Measurements from ENCODE around the gene OR7A5.
"Not testable (repeated sequence)": the region's sequence is repeated elsewhere in the genome, so short reads cannot be mapped to it uniquely, and the experiment has no call there.

OR7A5 gene

DNA sequence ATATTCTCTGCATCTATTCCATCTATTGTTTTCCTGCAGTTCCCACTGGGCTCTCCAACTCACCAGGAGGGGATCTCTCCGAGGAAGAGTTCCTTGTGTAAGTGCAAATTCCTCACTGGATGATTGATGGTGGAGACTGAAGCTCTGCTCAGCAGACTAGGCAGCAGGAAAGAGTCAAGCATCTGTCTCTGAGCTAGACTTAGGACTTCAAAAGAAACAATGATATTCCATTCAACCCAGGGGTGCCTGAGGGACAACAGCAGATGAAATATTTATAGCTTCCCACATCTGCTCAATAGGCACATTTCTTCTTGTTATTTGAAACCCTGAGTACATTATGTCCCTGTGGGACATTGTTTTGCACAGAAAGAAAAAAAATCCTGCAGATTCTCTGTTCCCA, at the start of gene OR7A5, which contains the start of gene OR7C1:
OR7A5 (minus strand) TSS at position 175 of the 400 bp plus-strand sequence. CDS start 6,944 bp downstream, outside the sequence.
OR7C1 (minus strand) TSS at position 175 of the 400 bp plus-strand sequence. CDS start 35,049 bp downstream, outside the sequence.
- DNase-seq = no peak

DNA sequence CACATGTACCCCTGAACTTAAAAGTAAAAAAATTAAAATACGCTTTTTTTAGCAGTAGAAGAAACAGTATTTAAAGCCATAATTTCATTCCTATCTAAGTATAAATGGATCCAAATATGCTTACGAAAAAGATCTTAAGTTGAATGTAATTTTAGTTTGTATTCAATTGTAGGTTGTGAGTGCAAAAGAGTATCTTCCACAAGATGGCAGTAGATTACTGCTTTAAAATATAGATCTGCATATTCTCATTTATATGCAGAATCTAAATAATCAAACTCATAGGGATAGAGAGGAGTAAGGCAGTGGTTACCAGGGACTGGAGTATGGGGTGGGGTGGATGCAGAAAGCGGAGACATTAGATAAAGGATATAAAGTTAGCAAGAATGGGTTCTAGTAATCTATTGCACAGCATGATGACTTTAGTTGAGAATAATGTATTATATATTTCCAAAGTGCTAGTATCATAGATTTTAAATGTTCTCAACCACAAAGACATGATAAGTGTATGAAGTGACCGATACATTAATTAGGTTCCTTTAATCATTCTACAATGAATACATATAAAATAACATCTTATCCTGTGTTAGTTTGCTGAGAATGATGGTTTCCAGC, 36.7 kb upstream of the OR7A5 start:
- DNase-seq = no peak

DNA sequence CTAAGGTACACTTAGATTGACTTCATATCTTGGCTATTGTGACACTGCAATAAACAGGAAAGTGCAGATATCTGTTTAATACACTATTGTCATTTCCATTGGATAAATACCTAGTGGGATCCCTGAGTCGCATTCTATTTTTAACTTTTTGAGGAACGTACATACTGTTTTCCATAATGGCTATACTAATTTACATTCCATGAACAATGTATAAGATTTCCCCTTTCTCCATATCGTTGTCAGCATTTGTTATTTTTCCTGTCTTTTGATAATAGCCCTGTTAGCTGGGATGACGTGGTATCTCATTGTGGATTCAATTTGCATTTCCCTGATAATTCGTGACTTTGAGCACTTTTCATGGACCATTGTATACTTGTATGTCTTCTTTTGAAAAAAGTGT, 33.5 kb upstream of the OR7A5 start:
- DNase-seq = no peak

DNA sequence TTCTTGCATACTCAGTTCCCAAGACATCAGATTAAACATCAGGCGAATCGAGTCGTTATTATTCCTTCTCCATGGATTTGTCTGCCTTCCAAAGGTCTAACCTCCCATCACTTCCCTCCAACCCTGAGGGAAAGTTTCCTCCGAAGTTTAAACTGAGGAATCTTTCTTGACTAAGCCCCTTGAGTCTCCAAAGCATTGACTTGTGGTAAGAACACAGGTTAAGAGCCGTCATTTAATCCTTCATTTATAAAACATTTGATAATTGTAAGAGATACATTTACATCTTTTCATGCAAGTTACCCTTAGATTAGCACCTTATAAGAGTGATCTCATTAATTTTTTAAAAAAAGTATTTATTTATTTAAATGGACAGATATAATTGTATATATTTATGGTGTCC, 13.8 kb upstream of the OR7A5 start, which contains the start of gene OR7A10:
OR7A10 (minus strand) TSS at position 101 of the 400 bp plus-strand sequence. CDS start 7,045 bp downstream, outside the sequence.
- no peak for DNase-seq

DNA sequence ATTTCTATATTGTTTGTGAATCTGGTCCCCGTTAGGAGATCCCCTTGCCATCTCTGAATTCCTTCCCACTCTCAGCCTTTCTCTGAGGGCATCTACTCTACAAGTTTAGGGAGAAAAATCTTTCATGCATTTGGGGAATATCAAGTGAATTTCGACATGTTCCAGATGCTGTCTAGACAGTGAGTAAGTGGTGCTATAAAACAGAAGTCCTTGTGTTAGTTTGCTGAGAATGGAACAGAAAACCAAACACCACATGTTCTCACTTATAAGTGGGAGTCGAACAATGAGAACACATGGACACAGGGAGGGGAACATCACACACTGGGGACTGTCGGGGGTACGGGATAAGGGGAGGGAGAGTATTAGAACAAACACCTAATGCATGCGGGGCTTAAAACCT, 8.6 kb upstream of the OR7A5 start:
- no peak for DNase-seq

DNA sequence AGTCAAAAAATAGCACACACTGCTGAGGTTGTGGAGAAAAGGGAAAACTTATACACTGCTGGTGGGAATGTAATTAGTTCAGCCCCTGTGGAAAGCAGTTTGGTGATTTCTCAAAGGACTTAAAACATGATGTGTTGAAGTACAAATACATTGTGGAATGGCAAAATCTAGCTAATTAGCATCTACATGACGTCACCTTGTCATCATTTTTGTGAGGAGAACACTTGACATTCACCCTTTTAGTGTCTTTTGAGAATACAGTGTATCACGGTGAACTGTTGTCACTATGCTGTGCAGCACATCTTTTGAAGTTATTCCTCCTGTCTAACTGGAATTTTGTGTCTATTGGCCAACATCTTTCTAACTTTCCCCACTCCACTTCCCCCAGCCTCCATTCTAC, 8.2 kb upstream of the OR7A5 start:
- DNase-seq = no peak

DNA sequence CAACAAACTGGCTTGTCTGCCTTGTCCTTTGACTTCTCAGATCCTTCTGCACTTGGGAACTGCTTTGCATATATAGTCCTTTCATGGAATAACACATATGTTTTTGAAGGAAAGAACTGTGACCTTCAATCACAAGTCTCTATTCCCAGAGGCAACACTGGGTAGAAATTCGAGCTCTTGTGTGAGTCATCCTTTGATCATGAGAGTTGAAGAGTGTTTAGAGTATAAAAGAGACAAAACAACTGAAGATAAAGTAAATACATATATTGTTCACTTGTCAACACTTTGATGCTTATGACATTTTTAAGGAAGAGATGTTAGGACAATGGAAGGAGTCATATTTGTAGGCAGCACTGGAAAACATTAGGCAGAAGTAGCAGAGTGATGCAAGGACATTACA, 5.2 kb upstream of the OR7A5 start:
- DNase-seq = no peak

DNA sequence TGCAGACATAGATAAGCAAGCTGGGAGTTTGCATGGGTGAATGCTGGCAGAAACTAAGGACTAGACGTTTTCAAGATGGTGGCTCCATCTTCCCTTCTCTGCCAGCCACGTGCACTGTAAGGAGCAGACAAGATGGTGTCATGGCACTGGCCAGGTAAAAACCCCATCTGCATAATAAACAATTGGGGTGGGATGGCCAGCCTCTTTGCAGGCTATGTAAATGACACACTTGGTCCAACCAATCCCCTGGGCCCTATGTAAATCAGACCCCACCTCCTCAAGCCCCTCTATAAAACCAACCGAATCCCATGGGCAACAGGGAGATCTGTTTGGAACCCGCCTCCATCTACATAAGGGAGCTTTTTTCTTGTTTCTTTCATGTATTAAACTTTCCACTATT, 2.4 kb upstream of the OR7A5 start:
- DNase-seq = no peak

DNA sequence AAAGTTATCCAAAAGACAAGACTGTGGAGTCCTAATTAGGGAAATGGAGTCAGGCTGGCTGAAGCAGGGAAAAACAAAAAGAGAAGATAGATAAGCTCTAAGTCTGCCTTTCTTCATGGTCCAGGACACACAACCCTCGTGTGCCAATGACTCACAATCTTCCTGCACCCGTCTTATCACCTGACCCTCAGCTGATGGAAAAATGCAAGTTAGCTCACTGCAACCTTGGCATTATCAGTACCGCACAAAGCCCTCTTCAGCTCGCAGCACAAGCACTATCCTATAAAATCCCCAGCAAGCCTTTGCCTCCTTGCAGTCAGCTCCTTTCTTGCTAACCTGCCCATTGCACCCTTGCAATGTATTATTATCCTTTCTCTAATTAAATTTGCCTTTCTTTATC, 4.3 kb downstream of the OR7A5 start:
- DNase-seq = no peak

DNA sequence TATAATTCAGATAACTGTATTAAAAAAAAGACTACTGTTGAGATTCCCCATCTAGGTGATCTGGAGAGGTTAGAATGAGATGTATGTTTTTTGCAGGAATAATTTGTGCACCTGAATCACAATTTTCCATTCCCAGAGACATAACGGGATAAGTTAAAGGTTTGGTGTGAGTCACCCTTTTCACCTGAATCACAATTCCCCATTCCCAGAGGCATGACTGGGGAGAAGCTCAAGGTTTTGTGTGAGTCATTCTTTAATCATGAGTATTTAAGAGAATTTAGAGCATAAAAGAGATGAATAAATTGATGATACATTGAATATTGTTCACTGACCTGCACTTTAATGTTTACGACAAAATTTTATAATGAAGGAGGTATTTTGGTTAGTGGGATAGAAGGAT, 9.0 kb downstream of the OR7A5 start:
- no peak for DNase-seq

DNA sequence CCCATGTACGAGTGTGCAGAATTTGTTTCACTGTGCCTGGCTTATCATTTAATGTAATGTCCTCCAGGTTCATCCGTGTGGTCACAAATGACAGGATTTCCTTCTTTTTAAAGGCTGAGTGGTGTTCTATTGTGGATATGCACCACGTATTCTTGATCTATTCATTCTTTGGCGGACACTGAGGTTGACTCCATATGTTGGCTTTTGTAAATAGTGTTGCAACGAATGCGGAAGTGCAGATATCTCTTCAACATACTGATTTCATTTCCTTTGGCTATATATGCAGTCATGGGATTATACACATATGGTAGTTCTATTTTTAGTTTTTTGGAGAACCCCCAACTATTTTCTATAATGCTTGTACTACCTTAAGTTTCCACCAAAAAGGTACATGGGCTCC, 13.0 kb downstream of the OR7A5 start:
- DNase-seq = no peak

DNA sequence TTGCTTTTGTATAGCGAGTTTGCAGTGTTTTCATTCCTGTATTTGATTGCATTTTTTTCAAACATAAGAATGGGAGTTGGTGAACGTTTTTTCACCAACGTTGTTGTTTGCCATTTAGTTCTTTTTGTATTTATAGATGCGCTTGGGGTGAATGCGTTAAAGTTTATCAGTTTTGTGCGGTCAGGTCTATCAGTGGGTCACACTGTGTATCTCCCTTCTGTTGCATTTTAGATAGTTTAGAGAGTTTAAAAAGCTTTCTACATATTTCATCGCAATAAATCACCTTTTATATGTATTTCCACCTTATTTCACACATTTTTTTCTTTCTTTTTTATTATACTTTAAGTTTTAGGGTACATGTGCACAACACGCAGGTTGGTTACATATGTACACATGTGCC, 16.4 kb downstream of the OR7A5 start:
- no peak for DNase-seq

DNA sequence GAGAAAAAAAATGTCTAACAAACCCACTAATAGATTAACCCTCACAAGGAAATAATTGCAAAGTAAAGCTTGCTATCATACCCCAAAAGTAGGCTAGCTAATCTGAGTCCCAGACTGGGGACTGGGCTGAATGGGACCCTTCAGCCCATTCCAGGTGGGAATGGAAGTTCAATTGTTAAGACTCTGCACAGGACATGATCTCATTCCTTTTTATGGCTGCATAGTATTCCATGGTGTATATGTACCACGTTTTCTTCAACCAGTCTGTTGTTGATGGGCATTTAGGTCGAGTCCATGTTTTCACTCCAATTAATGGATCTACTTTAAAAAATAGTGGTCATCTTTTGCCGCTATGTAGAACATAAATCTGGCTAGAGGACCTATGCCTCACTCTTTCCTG, 17.9 kb downstream of the OR7A5 start:
- no peak for DNase-seq

DNA sequence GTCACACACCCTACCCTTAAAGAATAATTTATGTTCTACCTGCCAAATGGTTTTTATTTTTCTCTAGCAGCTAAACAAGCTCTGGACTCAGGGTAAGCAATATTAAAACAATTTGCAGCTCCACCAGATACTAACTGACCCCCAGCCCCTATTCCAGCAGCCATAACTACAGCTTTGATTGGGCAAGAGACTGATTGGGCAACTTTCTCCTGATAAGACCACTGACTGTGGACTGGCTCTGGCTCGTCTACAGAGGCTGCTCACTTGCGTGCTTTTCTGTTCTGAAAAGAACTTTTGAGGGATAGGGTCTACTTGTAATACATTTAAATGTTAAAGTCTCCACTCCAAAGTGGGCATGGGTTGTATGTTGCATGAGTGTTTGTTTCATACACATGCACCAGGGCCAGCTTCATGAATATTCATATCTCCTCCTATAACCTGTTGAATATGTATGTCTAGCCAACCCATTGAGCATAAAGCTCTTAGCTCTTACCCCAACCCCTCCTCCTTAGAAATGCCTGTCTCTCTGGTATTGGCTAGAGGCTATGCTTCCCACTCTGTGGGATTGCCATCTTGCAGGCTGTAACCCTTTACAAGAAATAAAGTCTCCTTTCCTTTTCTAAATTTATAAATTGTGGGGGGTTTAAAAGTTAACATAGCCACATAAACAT, 19.9 kb downstream of the OR7A5 start:
- DNase-seq = no peak

DNA sequence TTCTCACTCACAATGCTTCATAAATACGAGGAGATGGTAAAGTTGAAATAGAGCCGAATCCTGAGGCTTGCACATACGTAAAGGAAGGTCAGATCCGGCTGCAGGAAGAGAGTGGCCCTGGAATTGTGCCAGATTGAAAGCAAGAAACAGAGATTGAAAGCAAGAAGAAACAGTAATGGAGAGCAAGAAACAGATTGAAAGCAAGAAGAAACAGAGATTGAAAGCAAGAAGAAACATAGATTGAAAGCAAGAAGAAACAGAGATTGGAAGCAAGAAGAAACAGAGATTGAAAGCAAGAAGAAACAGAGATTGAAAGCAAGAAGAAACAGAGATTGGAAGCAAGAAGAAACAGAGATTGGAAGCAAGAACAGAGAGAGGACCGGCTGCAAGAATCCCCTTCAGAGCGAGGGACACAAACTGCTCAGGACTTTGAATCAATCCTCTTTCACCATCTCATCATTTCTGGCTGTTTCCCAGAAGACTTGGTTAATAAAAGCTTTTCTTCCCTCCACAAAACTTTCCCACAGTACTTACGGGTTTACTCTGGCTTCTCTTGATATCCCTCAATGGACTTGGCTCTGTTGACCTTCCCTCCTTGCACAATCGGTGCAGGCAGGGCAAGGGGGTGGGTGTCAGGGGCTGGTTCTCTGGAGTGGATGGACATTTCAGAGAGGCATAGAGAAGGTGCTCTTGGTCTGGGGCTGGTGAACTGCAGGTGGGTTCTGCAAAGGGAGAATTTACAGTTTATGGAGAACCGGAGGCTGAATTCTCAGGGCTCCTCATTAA, 25.5 kb downstream of the OR7A5 start:
- no peak for DNase-seq

DNA sequence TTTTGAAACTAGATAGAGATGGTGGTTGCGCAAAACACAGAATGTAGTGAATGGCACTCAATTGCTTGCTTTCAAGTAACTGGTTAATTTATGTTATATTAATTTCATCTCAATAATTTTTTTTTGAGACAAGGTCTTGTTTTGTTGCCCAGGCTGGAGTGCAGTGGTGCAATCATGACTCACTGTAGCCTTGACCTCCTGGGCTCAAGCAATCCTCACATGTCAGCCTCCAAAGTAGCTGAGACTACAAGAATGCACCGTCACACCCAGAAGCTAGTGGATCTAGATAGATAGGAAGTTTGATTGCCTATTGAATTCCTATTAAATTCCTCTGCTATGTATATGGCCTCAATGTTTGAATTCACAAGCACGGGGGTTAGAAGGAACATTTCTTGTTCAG, 30.2 kb downstream of the OR7A5 start:
- DNase-seq = no peak

DNA sequence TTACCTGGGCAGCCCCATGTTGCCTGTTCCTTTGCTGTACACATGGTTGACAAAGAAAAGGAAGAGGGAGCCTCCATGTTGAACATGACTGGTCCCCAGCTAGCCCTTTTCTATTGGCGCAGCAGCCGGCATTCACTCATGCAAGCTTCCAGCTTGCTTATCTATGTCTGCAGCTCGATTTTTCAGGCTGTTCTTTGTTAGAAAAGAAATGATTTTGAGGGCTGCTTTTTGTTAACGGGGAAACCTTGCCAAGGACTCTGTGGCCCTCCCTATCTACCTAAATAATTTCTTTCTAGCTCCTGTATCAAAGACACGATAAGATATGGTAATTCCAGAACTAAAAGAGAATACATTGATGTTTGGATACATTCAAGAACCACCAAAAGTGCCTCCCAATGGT, 36.2 kb downstream of the OR7A5 start:
- no peak for DNase-seq

DNA sequence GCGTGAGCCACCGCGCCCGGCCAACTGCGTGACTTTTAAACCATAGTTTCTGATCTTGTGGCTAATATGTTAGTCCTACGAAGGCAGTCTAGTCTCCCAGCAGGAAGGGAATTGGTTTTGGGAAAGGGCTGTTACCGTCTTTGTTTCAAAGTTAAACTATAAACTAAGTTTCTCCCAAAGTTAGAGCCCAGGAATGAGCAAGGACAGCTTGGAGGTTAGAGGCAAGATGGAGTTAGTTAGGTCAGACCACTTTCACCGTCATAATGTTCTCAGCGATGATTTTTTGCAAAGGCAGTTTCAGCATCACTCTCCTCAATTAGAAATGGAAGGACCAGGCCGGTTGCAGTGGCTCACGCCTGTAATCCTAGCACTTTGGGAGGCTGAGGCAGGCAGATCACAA, 39.0 kb downstream of the OR7A5 start:
- DNase-seq = no peak

DNA sequence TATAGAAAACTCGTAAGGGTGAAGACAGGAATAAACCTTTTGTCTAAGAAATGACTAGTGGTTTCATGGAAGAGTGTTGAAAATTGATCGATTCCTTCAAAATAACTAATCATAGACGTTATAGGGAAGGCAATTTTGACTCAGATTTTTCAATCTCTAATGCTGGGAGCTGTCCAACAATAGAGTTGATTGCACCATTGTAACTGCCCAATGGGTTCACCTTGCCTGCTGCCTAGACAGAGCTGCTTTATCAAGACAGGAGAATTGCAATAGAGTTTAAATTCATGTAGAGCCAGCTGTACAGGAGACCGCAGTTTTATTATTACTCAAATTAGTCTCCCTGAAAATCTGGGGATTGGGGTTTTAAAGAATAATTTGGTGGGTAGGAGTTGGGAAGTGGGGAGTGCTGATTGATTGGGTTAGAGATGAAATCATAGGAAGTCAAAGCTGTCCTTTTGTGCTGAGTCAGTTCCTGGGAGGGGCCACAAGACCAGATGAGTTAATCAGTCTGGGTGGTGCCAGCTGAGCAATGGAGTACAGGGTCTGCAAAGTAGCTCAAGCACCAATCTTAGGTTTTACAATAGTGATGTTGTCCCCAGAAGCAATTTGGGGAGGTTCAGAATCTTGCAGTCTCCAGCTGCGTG, 39.8 kb downstream of the OR7A5 start:
- no peak for DNase-seq

DNA sequence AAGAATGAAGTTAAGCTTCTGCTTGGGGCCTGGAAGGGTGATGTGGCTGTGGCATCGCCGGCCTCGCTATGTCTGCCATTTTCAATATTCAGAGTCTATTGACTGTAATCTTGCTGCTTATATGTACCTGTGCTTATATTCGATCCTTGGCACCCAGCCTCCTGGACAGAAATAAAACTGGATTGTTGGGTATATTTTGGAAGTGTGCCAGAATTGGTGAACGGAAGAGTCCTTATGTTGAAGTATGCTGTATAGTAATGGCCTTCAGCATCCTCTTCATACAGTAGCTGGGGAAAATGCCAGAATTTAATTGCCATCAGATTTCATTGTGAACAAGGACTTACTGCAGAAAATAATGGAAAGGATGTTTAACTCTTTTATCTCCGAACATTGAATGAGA, 42.7 kb downstream of the OR7A5 start:
- not testable (repeated sequence) for DNase-seq

DNA sequence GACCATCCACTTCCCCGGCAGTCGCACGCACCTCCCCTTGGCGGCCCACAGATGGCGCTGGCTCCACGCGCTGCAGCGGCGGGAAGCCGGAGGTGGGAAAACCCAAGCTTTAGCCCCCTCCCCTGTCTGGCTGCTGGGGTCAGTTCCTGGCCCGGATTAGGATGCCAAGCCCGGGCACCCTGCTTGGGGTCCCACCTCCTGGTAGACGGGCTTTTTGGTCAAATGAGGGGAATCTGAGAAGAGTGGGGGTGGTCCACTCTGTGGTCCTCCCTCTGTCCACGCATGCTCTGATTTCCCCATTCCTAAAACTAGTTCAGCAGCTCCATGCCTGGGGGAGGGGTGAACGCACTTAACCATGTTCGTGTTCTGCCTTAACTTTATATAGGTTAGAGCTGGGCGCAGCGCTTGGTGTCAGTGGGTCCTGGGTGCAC, 48.5 kb downstream of the OR7A5 start:
- DNase-seq = no peak

DNA sequence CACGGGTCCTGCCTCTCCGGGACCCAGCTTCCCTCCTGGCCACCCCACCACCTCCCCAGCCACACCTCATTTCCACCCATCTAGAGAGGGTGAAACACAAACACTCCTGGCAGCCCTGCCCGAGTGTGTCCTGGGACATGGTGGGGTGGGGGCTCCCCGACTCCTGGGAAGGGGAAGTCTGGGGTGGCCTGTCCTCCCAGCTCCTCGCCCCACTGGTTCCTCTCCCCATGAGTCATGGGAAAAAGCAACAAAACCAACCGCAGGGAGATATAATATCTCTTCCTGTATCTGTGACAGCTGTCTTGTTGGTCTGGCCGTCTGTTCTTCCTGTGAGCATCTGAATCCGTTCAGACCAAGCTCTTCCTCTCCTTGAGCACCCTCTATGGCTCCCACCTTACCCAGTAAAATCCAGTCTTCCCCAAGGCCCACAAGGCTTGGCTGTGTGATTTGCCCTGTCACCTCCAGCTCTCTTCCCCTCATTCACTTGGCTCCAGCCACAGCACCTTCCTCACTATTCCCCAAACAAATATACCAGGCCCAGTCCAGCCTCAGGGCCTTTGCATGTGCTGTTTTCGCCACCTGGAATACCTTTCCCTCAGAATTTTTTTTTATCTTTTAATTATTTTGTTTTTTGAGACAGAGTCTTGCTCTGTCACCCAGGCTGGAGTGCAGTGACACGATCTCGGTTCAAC, 49.7 kb downstream of the OR7A5 start:
- not testable (repeated sequence) for DNase-seq

DNA sequence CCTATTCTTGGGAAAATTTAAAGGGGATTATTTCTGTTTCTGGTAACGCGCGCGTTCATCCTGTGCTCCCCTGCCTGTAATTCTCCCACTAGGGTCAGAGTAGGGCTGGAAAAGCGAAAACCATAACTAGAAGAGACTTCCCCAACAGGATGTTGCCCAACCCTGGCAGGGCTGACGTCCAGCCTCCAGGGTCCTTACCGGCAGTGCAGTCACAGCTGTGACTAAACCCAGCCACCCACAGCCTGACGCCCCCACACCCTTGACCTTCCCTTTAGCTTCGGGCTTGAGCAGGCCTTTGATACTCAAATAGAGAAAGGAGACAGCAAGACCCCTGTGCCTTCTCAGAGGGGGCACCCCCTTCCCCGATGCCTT, 50.3 kb downstream of the OR7A5 start:
- not testable (repeated sequence) for DNase-seq
